GOT3 (cell line): Measurements from ENCODE around the gene NPAS1.

Experiments
- DNase-seq: peaks from one replicate; lab custom pipeline; 2025; ENCODE audit warnings: mixed read lengths; lab: John Stamatoyannopoulos, UW

Gene NPAS1, protein sequence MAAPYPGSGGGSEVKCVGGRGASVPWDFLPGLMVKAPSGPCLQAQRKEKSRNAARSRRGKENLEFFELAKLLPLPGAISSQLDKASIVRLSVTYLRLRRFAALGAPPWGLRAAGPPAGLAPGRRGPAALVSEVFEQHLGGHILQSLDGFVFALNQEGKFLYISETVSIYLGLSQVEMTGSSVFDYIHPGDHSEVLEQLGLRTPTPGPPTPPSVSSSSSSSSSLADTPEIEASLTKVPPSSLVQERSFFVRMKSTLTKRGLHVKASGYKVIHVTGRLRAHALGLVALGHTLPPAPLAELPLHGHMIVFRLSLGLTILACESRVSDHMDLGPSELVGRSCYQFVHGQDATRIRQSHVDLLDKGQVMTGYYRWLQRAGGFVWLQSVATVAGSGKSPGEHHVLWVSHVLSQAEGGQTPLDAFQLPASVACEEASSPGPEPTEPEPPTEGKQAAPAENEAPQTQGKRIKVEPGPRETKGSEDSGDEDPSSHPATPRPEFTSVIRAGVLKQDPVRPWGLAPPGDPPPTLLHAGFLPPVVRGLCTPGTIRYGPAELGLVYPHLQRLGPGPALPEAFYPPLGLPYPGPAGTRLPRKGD

DNA sequence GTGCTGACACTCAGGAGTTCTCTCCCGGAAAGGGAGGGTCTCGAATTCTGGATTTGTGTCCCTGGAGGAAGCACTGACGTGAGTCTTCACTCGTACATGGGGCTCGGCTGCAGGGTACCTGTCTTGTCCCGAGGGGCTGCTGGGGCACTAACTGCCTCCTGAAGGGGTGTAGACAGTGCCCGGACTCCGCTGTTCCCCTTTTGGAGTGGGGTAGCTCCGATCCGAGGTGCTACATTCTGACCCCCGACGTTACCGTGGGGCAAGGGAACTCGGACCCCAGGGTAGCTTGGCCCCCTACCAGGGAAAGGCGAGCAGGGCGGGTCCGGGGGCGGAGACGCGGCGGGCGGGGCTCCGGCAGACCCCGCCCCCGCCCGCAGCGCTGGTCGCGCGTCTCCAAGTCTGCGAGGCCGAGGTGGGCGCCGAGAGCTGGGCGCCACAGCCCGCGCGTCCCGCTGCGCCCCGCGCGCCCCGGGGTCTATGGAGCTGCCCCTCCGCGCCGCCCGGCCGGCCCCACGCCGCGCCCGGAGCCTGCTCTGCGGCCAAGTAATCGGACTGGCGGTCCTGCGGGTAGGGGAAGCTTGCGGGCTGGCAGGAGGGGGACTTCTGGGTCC lies at the start of gene NPAS1:
Gene NPAS1, plus strand, starts transcription at position 407 of the 611 bp plus-strand sequence. CDS start 1,211 bp downstream, outside the sequence.
- no peak for DNase-seq

DNA sequence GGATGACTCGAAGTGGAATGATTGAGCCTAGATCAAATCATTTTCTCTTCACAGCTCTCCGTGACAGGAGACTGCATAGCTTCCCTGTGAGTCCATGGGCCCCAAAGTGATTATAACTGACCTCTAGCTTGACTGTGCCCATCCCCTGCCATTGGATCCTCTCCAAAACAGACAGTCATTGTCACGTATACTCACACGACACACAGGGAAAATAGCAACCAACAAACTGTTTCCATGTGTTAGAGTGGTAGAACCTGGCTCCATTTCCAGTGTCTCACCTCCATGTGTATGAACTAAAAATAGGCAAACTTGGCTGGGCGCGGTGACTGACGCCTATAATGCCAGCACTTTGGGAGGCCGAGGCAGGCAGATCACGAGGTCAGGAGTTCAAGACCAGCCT lies 48.8 kb upstream of the NPAS1 start:
- DNase-seq = peak; percentile 64

DNA sequence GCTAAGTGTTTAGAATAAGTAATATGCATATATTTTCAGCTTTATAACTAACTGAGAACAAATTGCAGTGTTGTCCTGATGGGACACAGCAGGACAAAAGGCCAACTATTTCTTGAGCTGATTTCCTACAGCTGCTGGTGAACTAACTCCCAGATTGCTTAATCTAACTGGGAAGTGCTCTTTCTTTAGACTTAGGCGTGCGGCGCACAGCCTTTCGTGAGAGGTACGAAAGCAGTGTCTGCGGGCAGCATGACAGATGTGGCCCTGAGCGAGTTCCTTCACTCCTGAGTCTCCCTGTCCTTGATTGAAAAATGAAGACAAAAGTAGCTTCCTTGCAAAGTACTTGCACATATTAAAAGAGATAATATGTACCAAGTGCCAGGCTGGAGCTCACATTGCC lies 47.3 kb upstream of the NPAS1 start:
- DNase-seq = no peak

DNA sequence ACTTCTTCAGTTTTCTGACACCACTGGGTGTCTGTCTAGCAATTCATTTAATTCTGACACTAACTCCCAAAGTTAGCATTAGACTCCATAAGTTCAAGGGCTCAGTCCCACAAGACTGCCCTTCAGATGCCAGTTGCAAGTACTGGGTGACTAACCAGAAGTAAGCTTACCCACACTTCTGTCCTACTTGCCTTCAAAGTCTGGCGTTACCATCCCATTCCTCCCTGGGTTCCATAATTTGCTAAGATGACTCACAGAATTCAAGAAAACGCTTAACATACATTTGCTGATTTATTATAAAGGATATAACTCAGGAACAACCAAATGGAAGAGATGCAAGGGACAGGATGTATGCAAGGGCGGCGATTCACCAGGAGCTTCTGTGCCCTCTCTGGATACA lies 45.5 kb upstream of the NPAS1 start:
- DNase-seq = no peak

DNA sequence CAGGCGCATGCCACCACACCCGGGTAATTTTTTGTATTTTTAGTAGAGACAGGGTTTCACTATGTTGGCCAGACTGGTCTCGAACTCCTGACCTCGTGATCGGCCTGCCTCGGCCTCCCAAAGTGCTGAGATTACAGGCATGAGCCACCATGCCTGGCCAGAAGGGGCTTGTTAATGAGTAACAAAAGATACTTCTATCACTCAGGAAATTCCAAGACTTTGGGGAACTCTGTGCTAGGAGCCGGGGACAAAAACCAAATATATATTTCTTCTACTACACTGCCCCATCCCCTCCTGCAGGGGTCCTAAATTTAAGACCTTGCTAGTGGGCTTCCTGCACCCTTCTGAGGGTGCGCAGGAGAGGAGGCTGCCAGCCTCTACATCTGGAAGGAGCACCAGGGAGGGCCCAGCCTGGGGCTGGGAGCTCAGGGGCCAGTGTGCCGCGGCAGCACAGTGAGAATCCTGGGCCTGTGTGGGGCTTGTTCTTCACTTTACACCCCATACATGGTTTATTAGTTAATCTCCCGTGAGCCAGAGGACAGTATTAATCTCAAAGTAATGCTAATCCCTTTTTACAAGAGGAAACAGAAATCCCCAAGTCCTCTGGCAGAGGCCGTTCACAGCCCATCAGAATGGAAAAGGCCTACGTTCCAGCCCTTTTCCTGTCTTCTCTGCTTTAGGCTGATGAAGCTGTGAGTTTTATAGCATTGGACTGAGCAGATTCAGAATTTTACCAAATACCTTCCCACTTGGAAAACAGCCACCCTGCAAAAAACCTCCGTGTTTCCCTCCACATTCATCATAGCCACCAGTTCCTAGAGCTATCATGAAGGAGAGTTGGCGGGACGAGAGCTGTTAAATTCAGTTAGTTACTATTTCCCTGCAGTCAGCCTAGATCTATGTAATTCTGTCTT lies 44.4 kb upstream of the NPAS1 start:
- no peak for DNase-seq

DNA sequence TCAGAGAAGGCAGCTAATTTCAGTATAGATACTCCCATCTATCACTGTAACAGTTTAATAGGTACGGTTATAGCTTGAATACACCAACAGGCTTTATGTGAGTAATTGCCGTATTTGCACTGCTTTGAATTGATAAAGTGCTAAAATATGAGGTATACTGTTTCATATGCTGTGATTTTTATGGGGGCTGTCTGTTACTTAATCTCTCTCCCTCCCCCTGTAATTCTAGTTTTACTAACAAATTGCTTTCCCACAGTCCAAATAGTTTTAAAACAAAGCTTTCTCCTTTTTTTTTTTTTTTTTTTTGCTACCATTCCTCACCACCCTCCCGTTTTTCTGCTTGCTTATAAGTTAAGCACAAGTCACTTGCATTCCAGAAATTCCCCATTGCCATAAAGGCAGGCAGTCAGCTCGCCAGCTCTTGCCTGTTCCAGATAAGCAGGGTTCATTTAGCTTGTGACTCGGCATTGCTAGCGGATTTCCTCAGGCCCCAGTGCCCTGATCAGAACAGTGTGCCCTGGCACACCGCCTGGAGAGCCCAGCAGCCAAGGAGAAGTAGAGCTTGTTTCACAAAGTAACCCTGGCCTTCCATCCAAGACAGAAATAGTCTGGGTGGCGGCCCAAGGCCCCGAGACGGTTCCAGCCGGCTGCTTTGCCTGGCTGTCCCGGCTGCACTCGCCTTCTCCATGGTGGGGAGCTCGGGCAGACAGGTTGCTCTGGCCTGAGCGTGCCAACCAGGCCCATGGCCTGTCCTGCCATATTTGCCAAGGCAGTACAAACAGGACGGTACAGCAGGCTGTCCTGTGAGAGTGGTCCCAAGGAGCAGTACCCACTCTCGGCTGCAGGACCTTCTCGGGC lies 43.5 kb upstream of the NPAS1 start:
- peak; percentile 41 for DNase-seq

DNA sequence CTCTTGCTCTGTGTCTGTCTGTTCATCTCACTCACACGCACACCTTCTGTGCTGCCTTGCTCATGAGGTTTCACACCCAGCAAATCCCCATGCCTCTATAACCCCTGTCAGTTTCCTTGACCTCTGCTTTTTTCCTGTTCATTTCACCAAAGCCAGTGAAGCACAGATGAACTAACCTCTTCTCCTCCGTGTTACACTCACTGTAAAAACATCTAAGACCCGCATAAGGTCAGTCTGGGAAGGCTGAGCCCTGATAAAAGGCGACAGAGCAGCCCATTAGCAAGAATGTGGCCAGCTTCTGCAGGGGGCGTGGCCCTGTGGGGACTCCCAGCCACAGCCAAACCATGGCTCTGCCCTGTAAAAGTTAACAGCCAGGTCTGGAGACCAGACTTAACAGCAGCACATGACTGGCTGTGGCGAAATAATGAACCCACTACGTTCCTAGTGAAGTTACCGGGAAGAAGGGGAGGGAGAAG lies 42.8 kb upstream of the NPAS1 start:
- no peak for DNase-seq

DNA sequence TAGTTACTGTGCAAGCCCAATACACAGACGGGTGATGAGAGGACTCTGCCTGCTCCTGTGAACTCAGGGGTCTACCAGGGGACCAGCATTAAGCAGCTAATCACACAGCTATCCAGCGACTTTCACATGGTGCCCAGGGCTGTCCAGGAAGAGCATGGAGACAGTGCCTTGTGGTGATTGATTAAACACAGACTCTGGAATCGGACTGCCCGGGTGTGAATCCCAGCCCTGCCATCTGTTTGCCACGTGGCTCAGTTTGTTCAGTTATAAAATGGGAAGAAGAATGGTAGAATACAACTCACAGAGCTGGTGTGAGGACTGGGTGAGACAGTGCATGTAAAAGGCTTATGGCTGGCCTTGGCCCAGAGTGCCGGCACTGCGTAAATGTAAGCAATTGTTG lies 42.1 kb upstream of the NPAS1 start:
- DNase-seq = no peak

DNA sequence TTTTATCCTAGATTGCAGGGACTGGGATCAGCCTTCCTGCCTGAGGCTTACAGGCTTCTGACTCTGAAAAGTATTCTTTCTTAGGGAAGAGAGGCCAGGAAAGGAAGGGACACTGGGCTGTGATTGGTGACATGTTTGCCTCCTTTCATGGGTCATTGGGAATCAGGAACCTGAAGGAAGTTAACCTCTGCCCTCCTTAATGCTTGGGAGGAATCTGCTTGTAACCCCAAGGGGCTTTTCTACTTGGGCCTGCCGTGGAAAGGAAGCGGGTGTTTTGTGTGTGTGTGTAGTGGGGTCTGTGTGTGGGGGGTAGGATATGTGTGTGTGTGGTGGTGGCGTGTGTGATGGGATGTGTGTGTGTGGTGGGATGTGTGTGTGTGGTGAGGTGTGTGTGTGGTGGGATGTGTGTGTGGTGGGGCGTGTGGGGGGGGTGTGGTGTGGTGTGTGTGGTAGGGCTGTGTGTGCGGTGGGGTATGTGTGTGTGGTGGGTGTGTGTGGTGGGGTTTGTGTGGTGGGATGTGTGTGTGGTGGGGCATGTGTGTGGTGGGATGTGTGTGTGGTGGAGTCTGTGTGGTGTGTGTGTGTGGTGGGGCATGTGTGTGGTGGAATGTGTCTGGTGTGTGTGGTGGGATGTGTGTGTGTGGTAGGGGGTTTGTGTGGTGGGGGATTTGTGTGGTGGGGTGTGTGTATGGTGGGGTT lies 41.3 kb upstream of the NPAS1 start:
- no peak for DNase-seq

DNA sequence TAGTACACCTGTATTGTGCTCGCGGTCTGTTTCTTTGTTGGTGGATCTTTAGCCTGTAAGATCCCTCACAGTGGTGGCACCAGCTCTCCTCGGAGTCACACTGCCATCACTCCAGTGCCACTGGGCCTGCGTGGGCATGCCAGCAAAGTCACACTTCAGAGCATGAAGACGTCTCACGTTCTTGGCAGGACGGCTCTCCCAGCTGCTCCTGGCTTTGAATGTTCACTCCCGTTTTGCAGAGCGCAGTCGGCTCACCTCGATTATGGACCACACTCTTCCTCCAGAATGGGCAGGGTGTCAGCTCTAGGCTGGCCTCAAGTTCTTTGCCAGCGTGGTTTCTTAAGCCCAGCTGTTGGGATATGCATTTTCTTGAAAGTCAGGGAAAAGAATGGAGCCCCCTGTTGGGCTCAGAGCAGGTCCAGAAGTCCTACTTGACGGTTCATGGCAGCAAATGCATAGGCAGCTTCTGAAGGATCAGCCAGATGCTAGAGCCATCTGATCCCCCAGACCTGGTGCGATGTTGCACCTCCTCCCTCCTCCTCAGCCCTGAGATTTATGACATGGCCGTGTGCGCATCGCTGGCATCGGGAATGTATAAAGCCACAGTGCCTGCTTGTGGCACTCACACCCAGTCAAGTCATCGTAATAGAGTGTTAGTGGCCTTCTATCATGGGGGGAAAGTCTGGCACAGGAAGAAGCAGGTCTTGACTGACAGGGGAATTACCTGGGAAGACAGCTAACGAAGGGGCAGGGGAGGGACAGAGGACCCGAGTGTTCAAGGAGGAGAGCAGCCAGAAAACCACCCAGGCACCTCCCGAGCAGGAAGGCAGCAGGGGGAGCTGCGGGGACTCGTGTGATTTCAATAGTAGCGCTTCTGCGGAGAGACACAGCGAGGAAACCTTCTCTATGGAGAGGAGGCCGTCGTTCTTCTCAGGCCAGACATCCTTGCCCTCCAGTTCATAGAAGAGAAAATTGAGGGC lies 40.2 kb upstream of the NPAS1 start:
- DNase-seq = no peak

DNA sequence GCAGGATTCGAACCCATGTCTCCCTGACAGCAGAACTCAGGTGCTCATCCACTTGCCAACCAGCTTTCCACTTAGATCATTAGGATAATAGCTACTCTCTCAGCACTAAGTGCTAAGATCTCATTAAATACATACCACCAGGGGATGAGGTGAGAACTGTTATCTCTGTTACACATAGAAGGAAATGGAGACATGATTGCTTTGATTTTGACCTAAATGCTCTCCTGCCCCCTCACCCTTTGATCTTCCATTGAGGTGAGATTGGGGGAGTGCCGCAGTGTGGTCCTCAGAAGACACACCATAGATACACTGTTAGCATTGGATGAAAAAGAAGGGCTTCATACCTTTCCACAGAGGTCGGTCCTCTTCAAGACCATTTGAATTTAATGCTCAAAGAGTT lies 38.9 kb upstream of the NPAS1 start:
- no peak for DNase-seq

DNA sequence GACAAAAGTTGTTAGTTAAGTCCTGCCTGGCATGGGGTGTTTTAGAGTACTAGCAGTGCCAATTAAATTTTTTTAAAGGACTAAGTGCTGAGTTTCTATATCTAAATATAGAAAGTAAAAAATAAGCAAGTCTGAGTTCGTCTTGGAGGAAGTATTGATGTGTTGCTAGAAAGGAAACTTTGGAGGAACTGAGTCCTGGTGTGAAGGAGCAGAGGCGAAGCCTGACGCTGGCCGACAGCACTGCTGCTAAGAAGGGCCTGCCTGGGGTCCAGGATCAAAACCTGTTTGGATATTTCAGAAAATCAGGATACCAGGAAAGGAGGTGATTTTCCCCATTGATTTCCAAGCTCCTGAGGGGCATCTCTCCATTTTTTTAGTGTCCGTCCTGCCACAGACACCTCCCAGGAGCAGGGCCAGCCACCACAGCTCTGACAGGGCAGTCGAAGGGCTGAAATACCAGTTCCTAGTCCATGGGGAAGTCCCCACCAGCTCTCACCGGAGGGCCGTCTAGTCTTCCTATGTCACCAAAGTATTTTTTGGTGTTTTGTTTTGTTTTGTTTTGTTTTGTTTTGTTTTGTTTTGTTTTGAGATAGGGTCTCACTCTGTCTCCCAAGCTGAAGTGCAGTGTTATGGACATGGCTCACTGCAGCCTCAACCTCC lies 38.2 kb upstream of the NPAS1 start:
- no peak for DNase-seq

DNA sequence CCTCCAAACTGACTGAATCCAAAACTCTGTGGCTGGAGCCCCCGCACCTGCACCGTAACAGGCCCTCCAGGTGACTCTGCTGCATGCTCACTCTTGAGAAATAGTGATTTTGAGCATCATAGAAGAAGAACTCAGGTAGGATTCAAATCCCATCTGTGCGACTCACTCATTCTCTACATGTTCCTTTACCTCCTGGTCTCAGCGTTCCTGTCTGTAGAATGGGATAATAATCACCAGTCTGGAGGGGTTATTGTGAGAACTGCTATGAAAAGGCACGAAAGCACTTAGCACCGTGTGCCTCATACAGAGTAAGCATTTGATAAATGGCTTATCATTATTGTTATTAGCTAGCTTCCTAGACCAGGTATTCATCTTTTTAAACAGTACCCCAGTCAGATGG lies 36.5 kb upstream of the NPAS1 start:
- DNase-seq = no peak

DNA sequence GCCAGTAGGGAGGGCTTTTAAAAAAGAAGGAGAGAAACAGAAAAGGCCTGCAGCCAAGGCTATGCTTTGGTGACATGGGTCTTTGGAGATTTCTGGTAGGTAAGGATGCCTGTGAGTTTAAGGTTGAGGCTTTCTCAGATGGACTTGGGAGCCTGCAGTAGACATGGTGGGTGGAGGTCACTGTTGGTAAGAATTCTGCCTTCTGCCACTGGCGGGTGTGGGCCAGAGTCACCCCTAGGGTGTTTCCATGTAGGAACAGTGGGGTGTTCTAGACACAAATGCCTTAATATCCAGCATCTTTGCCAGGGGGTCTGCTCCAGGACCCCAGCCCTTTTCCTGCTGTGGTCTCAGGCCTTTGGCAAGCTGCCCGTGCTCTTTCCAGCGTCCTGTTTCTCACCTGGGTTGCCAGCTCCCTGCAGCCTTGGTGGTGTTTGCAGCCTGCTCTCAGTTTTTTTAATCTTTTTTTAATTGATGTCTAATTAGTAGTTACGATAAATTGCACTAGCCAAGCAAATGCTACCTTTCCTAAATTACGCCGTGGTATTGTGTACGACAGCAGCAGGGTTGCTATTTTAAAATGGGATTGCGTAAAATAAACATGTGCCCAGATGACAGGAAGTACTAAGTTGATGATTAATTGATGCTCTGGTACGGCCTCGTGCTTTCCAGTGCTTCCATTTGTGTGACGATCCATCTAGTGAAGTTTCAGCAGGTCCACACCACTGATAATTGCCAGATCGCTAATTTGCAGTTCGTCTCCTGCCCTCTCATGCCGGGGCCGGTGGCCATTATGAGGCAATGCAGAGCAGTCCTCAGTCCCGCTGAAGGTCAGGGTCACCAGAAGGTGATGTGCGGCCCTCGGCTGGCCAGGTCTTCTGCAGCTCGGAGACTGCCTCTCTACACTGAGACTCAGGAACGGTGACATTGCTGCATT lies 35.3 kb upstream of the NPAS1 start:
- DNase-seq = no peak

DNA sequence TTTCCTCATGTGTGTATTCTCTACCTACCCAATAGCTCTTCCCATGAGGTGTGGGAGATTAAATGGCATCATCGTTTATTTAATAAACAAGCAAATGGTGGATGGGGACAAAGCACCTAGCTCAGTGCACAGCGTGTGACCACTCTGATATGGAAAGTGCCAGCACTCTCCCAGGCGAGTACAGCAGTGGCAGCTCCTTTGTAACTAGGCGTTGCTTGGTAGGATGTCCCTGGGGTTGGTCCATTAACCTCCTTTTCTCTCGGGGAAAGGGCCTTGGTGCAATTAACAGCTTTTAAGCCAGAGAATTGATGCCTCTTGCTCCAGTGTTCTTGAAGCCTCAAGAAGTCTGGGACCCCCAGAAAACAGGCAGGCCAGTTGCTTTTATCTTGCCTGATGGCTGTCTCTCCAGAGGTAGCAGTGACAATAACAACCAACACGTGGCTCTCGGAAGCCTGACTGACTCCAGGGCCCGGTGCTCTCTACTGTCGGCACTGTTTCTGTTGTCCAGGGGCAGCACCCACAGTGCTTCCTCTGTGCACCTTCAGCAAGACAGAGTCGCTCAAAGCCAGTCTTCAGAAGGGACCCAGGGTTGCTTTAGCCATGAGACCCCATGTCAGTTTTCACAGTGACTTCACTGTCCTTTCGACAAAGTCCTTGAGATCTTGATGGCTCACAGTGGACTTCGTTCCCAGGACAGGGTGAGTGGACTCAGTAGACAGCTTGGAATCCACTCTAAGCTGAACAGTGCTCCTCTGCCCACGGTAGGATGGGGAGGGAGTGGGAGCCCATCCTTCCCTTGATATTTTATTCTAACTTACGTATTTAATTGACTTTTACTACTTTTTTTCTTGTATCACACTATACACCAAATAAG lies 33.9 kb upstream of the NPAS1 start:
- no peak for DNase-seq

DNA sequence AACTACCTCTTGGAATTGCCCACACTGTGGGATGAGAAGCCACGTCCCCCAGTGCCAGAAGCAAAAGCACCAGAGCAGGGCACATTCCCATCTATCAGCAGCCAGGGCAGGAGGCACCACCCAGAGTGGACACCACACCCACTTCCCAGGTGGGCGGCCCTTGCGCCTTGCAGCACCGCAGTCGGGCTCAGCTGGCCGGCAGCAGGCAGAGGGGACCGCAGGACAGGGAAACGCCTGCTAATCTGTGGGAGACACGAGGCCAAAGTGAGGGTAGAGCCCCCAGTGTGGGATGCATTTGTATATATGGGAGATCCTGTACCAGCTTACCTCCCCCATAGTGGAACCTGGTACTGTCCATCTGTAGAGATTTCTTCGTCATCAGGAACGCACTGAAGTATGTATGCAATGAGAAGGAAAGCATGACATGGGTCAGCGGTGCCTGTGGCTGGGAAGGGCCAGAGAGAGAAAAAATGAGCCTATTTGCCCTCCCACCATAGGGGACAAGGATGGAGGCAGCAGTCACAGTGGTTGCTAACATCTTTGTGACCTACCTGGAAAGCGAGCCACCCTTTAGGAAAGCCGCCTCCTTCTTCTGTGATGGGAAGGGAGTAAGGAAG lies 30.9 kb upstream of the NPAS1 start:
- no peak for DNase-seq
